Activated CD4-positive, alpha-beta T cell treated with anti-CD3 and anti-CD28 coated beads, Interleukin-2, amount 50 U/mL, for 4 hours (primary cell): ENCODE results near the gene HLCS.

Experiments used
- DNase-seq, 2 experiments: peaks; one replicate each; pipeline ENCODE4 v3.0.0-alpha.2; 2020

Gene HLCS

GRCh38 chr21:36766511-36766910 is 200.0 kb downstream of the HLCS start:
- no peak for DNase-seq

GRCh38 chr21:36765229-36765628 is 201.2 kb downstream of the HLCS start:
- DNase-seq, result no peak

- DNase-seq, result no peak
These were observed 203.2 kb downstream of the HLCS start for GRCh38 chr21:36763305-36763704.

GRCh38 chr21:36762642-36763041 is 203.8 kb downstream of the HLCS start:
- DNase-seq, result no peak

- no peak for DNase-seq
These were observed 204.8 kb downstream of the HLCS start for GRCh38 chr21:36761685-36762084.

GRCh38 chr21:36759348-36760083 is 207.0 kb downstream of the HLCS start:
- no peak for DNase-seq

GRCh38 chr21:36757196-36757595 is 209.3 kb downstream of the HLCS start:
- no peak for DNase-seq

GRCh38 chr21:36756527-36756926 is 209.9 kb downstream of the HLCS start:
- DNase-seq, result no peak

GRCh38 chr21:36754241-36754898 is 212.1 kb downstream of the HLCS start:
- no peak for DNase-seq

- DNase-seq, result no peak
These were observed 212.9 kb downstream of the HLCS start for GRCh38 chr21:36753556-36753955.

GRCh38 chr21:36751383-36751782 is 215.1 kb downstream of the HLCS start:
- no peak for DNase-seq

- no peak for DNase-seq
These were observed 215.9 kb downstream of the HLCS start for GRCh38 chr21:36750576-36750959.

- DNase-seq, result no peak
These were observed 216.4 kb downstream of the HLCS start for GRCh38 chr21:36749935-36750575.

- no peak for DNase-seq
These were observed 218.6 kb downstream of the HLCS start for GRCh38 chr21:36747815-36748383.

GRCh38 chr21:36747041-36747814 is 219.2 kb downstream of the HLCS start:
- DNase-seq, result no peak

- DNase-seq, result no peak
These were observed 221.0 kb downstream of the HLCS start for GRCh38 chr21:36745459-36745858.

GRCh38 chr21:36744560-36745231 is 221.8 kb downstream of the HLCS start:
- DNase-seq, result no peak

GRCh38 chr21:36744190-36744559 is 222.3 kb downstream of the HLCS start:
- no peak for DNase-seq

GRCh38 chr21:36743446-36743845 is 223.0 kb downstream of the HLCS start:
- no peak for DNase-seq

- DNase-seq, result no peak
These were observed 223.5 kb downstream of the HLCS start for GRCh38 chr21:36743008-36743407.

GRCh38 chr21:36741506-36741905 is 225.0 kb downstream of the HLCS start:
- no peak for DNase-seq

- DNase-seq, result no peak
These were observed 227.9 kb downstream of the HLCS start for GRCh38 chr21:36738489-36739126.
